Activated naive CD8-positive, alpha-beta T cell treated with anti-CD3 and anti-CD28 coated beads for 36 hours (primary cell): ENCODE measurements around the gene SMAD1. TPM values are rescaled to one million over a fixed set of nuclear protein-coding genes. Genes with fewer than 3 reads are reported as not detected.
"Not testable (repeated sequence)": the region's sequence is repeated elsewhere in the genome, so short reads cannot be mapped to it uniquely, and the experiment has no call there.

Experiments used
- DNase-seq: peaks from one replicate; pipeline ENCODE4 v3.0.0; 2021
- H3K27ac Mint-ChIP-seq: one replicate; pipeline ENCODE4 v1.8.0; 2022; ENCODE audit warnings: mild to moderate bottlenecking, moderate library complexity, mixed read lengths
- H3K27me3 Mint-ChIP-seq: one replicate; pipeline ENCODE4 v1.8.0; 2022; ENCODE audit warnings: mild to moderate bottlenecking, mixed read lengths
- H3K36me3 Mint-ChIP-seq: one replicate; pipeline ENCODE4 v1.8.0; 2021; ENCODE audit warnings: mild to moderate bottlenecking, mixed read lengths
- H3K4me1 Mint-ChIP-seq: one replicate; pipeline ENCODE4 v1.8.0; 2021; ENCODE audit warnings: mixed read lengths
- H3K4me3 Mint-ChIP-seq: one replicate; pipeline ENCODE4 v1.8.0; 2022; ENCODE audit warnings: mild to moderate bottlenecking, moderate library complexity, mixed read lengths
- H3K9me3 Mint-ChIP-seq: one replicate; pipeline ENCODE4 v1.8.0; 2022; ENCODE audit warnings: mixed read lengths
- total RNA-seq, 2 experiments: library from RNA; stranded (reverse); gene quantifications; one replicate each; pipeline ENCODE4 v1.2.3, GENCODE V29; 2021

SMAD1 gene
- total RNA-seq, 2 experiments from 2014 or later = 1.2 to 1.7 TPM

DNA sequence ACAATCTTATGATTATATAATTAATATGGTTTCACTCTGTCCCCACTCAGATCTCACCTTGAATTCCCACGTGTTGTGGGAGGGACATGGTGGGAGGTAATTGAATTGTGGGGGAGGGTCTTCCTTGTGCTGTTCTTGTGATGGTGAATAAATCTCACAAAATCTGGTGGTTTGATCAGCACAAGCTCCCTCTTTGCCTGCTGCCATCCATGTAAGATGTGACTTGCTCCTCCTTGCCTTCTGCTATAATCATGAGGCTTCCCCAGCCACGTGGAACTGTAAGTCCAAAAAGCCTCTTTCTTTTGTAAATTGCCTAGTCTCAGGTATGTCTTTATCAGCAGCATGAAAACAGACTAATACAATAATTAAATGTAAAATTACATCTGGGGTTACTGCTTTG is 107.7 kb downstream of the SMAD1 start:
- not testable (repeated sequence) for H3K36me3 Mint-ChIP-seq, H3K27ac Mint-ChIP-seq, H3K4me3 Mint-ChIP-seq, H3K9me3 Mint-ChIP-seq, DNase-seq, H3K27me3 Mint-ChIP-seq, H3K4me1 Mint-ChIP-seq

GRCh38 chr4:145589916-145590702 is 108.5 kb downstream of the SMAD1 start:
- peaks cover 8% of the 10 kb centered on the region for H3K27me3 Mint-ChIP-seq
- no peaks in the 10 kb centered on the region for H3K36me3 Mint-ChIP-seq
- no peak for DNase-seq
- H3K27ac Mint-ChIP-seq = no peak overlapping the region
- no peak overlapping the region for H3K4me3 Mint-ChIP-seq
- no peaks in the 10 kb centered on the region for H3K4me1 Mint-ChIP-seq
- peaks cover 5% of the 10 kb centered on the region for H3K9me3 Mint-ChIP-seq

DNA sequence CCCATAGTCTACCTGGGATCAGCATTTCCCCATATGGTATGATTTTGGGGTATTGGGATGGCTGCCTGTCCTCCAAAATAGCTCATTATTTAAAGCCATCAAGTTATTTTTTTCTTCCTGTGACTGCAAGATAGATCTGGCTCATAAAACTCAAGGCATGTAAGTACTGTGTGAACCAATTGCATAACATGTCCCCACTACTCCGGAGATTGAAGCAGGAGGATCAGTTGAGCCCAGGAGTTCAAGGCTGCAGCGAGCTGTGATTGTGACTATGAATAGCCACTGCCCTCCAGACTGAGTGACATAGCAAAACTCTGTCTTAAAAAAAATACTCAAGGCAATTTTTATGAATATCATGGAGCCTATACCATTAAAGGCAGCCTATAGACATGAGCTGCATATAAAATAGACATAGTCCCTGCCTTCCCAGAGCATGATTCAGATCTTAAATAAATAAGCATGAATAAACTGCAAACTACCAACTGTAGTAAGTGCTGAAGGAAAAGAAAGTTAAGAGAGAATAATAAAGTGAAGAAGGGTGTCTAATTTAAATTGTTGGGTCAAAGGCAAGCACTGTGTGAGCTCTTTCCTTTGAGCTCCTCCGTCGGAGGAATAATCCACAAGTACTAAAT is 120.6 kb downstream of the SMAD1 start:
- Mint-ChIP-seq H3K27ac (no peak overlapping the region), H3K4me3 (no peak overlapping the region), H3K9me3 (peaks cover 8% of the 10 kb centered on the region), H3K36me3 (peaks cover 5% of the 10 kb centered on the region), H3K4me1 (no peaks in the 10 kb centered on the region), H3K27me3 (peaks cover 15% of the 10 kb centered on the region)
- no peak for DNase-seq

DNA sequence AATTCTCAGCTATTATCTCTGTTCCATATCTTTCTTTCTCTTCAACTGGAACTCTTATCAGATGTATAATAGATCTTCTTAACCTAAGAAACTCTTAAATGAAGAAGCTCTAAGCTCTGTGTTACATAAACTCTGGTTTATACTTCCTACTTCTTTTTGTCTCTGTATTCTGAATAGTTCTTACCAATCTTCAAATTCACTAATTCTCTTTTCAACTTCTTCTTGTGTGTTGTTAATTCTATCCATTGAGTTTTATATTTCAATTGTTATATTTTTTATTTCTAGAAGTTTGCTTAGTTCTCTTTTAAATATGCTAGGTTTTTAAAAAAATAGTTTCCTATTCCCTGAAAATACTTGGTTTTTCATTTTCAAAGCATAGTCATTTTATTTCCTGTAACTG is 124.3 kb downstream of the SMAD1 start:
- H3K4me3 Mint-ChIP-seq = no peak overlapping the region
- H3K4me1 Mint-ChIP-seq = no peaks in the 10 kb centered on the region
- no peak for DNase-seq
- H3K27me3 Mint-ChIP-seq = peaks cover 13% of the 10 kb centered on the region
- H3K9me3 Mint-ChIP-seq = peaks cover 8% of the 10 kb centered on the region
- H3K27ac Mint-ChIP-seq = no peak overlapping the region
- H3K36me3 Mint-ChIP-seq = peaks cover 5% of the 10 kb centered on the region

Other genes starting within 250 kb of the SMAD1 start
- 10 to 100 TPM; 12.8 to 13.4 TPM for gene MMAA, start 137.5 kb downstream of the SMAD1 start, total RNA-seq
- not detected for gene C4orf51, start 198.3 kb downstream of the SMAD1 start, total RNA-seq